ENCODE data around the gene CARD14.
"Not testable (repeated sequence)": the region's sequence is repeated elsewhere in the genome, so short reads cannot be mapped to it uniquely, and the experiment has no call there.

The CARD14 gene

DNA sequence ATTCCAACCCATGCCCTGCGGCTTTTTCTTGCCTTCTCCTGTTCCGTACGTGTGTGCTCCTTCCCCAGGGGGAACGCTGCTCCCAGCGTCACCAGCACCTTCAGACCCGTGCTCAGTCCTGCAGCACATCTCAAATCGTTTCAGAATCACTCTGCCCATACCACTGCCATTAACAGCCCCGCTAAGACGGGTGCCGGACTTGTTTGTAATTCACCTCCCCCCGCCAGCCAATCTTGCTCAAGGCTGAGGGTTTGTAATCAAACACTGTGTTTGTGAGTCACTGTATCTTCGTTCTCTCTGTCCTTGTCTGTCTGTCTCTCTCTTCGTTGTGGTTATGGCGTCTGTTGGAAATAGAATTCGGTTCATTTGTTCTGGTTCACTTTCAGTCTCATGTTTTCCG lies 17.3 kb downstream of the CARD14 start:
- DNase-seq = no peak

DNA sequence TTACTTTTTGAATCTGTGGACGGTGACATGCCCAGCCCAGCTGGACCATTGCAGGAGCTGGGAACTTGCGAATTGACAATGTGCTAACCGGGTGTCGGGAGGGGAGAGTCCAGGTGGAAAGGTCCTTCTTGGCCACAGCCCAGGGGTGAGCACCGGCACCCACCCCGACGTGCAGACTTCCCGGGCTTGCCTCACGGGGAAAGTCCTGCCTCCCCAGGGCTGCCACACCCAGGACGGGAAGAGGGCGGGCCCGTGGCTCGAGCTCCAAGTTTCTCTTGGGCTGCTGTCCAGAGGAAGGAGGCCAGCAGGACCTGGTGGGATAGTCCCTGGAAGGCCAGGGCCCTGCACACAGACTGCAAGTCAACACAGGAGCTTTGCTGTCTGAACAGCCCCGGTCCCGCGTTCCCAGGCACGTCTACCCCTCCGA lies 17.7 kb downstream of the CARD14 start:
- no peak for DNase-seq

DNA sequence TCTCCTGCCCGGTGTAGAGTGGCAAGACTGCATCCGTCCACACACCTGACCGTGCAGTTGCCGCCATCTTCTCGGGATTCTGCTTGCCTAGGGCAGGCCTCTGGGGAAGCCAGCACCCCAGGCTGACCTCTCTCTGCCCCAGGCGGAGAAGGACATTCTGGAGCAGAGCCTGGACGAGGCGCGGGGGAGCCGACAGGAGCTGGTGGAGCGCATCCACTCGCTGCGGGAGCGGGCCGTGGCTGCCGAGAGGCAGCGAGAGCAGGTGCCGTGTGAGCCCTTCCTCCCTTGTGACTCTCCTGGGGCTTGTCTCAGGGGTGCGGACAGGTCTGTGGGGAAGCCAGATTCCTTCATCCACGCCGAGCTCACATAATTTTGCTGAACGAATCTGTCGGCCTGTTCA lies 19.8 kb downstream of the CARD14 start:
- no peak for DNase-seq

DNA sequence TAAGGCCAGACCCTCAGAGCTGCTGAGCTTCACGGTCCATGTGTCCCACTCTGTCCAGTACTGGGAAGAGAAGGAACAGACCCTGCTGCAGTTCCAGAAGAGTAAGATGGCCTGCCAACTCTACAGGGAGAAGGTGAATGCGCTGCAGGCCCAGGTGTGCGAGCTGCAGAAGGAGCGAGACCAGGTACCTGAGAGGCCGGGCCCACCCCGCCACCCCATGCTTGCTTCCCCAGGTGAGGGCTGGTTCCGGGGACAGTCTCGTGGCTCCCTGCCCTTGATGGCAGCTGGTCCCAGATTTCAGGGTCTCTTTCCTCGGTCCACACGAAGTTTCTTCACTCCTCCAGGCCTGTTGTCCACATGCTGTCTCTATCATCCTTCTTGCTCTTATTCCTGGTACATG lies 20.9 kb downstream of the CARD14 start:
- no peak for DNase-seq

DNA sequence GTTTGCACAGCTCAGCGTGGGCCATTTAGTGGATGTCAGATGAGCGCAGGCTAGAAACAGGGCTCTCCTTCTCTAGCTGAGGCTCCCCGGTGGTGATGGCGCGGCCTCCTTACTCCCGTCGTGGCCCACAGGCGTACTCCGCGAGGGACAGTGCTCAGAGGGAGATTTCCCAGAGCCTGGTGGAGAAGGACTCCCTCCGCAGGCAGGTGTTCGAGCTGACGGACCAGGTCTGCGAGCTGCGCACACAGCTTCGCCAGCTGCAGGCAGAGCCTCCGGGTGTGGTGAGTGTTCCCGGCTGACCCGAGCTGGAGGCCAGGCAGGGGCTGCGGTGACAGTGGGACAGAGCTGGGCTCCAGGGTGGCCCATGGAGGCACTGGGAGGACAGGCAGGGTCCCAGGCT lies 21.4 kb downstream of the CARD14 start:
- DNase-seq = no peak

DNA sequence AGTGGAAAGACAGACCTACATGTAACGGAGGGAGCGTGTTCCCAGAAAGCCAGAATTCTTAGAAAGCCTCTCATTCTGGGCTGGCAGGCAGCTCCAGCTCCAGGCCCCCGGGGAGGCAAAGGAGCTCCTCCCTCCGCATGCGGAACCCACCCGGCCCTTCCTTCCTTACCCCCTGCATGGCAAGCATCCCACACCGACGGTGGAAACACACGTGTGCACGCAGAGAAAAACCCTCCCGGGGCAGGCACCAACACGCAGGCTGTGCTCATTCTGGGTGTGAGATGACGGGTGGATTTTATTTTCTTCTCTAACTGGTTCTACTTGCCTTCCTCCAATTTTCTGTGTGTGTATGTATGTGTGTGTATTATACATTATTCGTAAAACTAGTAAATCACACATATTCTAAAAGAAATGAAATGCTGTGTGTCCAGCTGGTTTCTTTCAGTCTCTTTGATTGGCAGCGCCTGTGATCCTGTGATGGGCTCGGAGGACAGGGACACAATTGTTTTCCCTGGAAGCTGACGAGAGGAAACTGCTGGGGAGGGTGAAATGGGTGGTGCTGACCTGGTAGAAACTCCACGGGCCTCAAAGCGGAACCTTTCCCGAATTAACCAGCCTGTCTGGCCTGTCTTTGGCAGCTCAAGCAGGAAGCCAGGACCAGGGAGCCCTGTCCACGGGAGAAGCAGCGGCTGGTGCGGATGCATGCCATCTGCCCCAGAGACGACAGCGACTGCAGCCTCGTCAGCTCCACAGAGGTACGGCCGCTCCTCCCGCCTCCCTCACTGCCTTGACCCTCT lies 22.2 kb downstream of the CARD14 start:
- no peak for DNase-seq

DNA sequence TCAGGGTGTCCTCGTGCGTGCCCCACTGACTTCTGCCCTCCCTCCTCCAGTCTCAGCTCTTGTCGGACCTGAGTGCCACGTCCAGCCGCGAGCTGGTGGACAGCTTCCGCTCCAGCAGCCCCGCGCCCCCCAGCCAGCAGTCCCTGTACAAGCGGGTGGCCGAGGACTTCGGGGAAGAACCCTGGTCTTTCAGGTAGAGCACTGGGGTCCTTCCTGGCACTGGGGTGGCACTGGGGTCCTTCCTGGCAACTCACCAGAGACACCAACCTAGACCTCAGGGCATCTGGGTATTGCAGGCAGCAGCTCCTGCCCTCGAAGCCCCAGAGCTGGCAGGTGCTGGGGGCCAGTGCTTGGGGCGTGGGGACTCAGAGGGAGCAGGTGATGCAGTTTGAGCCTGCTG lies 25.3 kb downstream of the CARD14 start:
- no peak for DNase-seq

DNA sequence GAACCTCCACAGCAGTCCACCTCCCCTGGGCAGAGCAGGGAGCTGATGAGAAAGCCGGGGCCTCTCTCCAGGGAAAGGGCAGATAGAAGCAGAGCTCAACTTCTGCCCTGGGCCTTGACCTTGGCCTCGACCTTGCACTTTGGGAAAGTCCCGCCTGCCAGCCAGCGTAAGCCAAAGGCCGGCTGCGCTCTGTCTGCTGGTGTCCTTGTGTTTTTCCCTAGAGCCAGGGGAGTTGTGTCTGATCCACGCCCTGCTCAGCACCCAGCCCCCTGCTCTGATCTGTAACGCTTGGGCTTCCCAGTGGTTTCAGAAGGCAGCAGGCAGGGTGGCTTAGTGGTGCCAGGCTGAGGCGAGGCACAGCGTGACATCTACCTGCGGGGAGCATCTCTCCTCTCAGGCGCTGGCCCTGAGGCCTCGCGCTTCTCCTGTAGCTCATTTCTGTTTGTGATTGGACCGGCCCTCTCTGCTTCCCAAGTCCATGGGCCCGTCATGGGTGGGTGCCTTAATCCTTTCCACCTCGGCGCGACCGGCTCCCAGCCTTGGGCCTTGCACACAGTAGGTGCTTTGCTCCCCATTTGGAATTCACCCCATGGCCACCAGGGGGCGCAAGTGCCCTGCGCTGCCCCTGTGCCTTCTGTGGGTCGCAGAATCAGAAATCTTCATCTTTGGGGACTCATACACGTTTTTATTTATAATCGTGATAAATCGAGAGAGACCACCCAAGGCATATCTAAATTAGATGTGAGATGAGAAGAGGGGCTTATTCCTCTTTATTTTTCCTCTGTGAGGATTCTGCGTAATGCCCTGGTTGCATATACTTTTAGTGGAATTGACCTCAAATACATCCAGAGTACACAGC lies 26.1 kb downstream of the CARD14 start:
- peak; percentile 59 to 65 for DNase-seq

DNA sequence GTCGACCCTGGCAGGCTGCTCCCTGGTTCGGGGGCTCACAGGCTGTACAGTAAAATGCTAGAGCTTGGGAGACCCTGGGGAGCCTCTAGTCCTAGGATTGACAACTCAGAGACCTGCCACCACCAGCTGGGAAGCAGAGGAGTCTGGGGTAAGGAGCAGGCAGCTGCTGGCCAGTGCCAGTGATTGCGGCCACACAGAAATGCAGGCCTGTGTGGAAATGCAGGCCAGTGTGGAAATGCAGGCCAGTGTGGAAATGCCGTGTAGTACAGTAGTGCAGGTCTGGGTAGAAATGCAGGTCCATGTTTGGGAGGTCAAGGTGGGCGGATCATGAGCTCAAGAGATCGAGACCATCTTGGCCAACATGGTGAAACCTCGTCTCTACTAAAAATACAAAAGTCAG lies 26.8 kb downstream of the CARD14 start:
- DNase-seq = no peak

DNA sequence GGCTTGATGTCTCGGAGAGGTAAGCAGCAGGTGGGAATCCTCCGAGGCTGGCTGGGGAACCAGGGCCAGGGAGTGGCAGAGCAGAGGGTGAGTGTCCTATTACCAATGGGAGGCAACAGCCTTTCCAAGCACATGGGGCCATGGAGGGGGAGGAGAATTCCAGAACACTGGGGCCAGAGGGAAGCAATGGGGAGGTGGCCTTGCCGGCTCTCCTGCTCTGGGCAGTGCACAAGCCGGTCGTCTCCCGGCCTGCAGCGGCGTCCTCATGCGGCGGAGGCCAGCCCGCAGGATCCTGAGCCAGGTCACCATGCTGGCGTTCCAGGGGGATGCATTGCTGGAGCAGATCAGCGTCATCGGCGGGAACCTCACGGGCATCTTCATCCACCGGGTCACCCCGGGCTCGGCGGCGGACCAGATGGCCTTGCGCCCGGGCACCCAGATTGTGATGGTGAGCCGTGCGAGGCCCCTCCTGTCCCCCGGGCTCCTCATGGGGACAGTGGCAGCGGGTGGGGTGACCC lies 28.4 kb downstream of the CARD14 start:
- DNase-seq = no peak

DNA sequence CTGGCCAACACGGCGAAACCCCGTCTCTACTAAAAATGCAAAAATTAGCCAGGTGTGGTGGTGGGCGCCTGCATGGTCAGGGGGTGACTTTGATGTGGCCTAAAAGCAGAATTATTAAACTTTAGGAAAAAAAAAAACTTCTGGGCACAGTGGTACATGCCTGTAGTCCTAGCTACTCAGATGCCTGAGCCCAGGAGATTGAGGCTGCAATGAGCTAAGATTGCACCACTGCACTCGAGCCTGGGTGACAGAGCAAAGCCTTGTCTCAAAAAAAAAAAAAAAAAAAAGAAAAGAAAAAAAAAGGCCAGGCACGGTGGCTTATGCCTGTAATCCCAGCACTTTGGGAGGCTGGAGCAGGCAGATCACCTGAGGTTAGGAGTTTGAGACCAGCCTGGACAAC lies 29.5 kb downstream of the CARD14 start:
- DNase-seq = not testable (repeated sequence)

DNA sequence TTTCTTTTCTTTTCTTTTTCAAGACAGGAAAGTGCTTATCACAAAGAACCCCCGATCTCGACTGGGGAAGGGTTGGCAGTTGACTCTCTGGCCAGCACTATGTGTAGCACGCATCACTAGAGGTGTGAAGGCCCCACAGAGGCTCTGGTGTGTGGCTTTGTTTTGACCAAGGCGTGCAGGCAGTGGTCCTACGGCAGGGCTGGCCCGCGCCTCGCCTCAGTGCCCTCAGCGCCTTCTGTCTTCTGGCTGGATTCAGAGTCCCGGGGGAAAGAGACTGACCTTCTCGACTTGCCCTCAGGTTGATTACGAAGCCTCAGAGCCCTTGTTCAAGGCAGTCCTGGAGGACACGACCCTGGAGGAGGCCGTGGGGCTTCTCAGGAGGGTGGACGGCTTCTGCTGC lies 31.6 kb downstream of the CARD14 start:
- DNase-seq = no peak

DNA sequence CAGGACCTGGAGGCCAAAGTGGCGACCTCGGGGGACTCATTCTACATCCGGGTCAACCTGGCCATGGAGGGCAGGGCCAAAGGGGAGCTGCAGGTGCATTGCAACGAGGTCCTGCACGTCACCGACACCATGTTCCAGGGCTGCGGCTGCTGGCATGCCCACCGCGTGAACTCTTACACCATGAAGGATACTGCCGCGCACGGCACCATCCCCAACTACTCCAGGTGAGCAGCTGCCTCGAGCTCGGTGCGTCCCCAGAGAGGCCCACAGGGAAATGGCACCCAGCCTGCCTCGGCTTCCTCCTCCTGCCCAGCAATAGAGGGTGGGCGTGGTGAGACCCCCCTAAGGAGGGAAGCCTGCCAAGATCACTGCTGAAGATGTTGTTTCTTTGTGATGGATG lies 32.4 kb downstream of the CARD14 start:
- no peak for DNase-seq

DNA sequence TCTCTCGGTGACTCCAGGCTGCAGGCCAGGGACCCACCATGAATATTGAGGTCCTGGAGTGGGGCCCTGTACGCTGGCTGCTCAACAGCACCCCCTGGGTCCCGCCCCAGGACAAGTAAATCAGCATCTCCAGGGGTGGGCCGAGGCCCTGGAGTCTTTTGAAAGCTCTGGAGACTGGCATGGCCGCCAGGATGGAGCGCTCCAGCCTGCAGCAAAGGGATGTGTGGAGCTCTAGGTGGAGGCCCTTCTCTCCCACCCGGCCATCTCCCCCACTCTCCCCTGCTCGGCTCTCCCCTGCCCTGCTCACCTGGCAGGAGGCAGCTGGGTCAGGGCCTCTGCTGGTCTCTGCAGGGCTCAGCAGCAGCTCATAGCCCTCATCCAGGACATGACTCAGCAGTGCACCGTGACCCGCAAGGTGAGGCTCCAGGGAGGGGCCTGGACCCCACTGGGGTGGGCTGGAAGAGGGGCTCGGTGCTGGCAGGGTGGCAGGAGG lies 33.7 kb downstream of the CARD14 start:
- DNase-seq = no peak

DNA sequence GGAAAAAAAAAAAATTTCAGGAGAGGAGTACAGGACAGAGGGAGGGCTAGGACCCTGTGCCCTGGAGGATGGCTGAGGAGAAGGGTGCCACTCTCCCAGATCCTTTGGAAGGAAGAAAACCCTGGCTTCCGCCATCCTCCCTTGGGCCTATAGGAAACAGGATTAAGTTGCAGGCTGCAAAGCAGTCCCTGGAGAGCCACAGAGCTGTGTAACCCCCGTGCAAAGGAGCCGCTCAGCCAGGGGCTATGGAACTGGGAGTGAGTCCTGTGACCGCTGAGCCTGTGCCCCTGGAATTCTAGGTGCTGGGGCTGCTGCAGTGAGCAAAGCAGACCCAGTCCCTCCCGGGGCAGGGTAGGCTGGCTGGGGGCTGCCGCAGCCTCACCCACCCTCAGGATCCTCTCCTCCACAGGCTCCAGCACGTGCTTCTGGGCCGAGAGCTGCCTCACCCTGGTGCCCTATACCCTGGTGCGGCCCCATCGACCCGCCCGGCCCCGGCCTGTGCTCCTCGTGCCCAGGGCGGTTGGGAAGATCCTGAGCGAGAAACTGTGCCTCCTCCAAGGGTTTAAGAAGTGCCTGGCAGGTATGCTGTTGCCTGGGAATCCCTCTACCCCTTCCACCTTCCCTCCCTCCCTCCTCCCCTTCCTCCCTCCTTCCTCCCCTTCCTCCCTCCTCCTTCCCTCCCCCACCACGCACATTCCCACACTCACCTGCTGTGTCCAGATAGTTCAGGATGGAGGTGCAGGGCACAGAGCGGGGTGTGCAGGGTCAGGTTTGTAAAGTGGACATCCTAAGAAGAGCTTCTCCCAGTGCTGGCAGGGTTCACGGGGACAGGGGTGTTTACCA lies 35.0 kb downstream of the CARD14 start:
- DNase-seq = no peak

DNA sequence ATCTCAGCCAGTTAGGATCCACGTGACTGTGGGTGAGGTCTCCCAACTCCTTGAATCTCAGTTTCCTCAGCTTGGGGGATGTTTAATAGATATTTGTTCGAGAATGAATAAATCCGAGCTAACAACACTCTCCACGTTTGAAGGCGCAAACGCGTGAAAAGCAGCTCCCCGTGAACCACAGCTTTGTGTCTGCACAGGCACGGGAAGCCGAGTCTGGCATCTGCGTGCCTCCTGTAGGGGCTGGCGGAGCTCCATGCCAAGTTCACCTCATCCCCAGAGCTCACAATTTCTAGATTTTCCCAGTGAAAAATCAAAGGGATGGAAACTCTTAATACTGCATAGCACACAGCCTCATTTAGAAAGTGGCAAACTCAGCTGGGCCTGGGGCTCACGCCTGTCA lies 36.0 kb downstream of the CARD14 start:
- no peak for DNase-seq

DNA sequence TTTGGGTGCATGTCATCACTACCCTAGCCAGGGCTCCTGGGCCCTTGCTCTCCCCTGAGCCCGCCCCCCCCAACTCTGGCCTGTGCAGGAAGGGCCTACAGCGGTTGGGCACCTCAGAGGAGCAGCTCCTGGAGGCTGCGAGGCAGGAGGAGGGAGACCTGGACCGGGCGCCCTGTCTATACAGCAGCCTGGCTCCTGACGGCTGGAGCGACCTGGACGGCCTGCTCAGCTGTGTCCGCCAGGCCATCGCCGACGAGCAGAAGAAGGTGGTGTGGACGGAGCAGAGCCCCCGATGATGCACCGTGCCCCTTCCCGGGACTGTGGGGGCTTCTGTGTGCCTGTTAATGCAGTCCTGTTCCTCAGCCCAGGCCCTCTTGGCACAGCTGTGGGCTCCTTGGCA lies 38.2 kb downstream of the CARD14 start:
- DNase-seq = no peak

DNA sequence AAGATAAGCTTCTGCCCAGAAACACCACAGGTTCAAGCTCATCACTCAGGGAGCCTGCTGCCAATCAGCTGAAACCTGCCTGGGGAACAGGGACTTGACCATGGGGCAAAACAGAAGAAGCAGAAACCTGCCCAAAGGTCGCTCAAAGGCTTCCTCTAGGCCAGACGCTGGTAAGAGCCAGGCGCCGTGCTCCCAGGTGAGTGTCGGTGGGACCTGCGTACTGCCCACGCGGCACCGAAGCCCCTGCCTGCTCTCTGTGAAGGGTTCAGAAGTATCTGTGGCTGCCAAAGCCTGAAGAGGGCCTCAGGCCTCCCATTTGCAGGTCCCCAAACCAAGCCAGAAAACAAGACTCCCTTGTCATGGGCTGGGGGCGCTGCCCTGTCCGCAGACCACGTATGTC lies 39.9 kb downstream of the CARD14 start:
- DNase-seq = no peak

DNA sequence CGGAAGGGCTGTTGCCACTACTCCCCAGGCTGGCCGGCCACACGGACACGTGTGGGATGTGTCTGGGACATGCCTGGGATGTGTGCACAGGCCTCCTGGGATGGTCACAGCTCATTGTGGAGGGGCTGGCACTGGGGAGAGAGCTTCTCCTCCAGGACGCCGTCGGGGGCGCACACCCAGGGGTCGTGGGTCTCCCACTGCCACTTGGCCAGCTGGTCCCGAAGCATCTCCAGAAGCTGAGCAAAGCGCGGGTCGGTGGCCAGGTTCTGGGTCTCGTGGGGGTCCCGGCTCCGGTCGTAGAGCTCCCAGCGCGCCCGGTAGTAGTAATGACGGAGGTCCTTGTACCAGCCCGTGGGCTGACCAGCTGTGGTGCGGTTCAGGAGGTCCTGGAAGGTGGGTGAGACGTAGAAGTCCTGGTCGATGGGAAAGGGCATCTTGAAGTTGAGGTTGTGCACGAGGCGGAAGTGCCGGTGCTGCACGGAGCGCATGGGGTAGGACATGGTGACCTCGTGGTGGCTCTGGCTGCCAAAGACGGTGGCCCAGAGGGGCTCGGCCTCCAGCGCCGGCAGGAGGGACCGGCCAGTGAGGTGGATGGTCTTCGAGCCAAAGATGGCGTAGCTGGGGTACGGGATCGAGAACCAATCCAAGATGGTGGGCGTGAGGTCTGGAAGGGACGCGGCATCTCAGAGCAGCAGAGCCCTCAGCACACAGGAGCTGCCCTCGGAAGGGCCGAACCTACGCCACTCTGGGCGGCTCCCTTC lies 40.7 kb downstream of the CARD14 start:
- no peak for DNase-seq

DNA sequence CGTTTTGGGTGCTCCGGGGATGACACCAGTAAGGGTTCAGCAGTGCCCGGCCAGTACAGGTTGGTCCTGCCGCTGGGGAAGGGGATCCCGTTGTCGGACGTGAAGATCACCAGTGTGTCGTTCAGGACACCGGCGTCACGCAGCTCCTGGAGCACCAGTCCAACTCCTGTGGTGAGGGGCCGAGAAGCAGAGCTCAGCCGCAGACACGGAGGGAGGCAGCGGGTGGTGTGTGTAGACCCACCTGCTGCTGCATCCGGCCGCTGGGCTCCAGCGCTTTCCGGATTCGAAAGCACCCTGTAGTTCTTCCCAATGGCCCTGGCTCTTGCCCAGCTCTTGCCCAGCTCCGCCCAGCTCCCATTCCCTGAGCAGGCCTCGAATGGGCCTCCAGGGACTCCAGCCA lies 42.3 kb downstream of the CARD14 start:
- no peak for DNase-seq

DNA sequence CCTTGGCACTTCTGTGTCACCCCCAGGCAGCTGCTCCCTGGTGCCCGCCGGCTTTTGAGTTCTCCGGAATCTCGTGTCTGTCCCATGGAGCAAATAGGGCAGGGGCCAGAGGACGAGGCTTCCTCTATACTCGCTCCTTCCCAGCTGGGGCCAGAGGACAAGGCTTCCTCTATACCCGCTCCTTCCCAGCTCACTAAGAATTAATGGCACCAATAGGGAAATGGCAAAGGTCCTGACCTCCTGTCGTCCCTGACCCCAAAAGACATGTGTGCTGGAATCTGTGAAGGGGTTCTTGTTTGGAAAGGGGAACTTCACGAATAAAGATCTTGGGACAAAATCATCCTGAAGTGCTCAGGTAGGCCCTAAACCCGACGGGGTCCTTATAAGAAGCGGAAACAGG lies 42.7 kb downstream of the CARD14 start:
- no peak for DNase-seq

Measured in CD4-positive, alpha-beta T cell treated with Interleukin-4 for 1 hour (primary cell).